Esophagus muscularis mucosa (tissue), 4 donors: Measurements from ENCODE around the gene MAGEA9. TPM values are rescaled to one million over a fixed set of nuclear protein-coding genes. Genes with fewer than 3 reads are reported as not detected.
"Not testable (repeated sequence)": the region's sequence is repeated elsewhere in the genome, so short reads cannot be mapped to it uniquely, and the experiment has no call there.

Experiments used
- DNase-seq: peaks from one replicate; pipeline ENCODE4 v3.0.0-alpha.2; 2017; ENCODE audit errors: extremely low spot score
- H3K27ac ChIP-seq, 4 donors: fragments of 200-600 bp; sonication (generic); replicated peaks in 1 of 4; 1 replicate in 3 of 4; 2 replicates in 1 of 4; pipeline ENCODE4 v1.5.1; 2016 to 2019; ENCODE audit warnings: mild to moderate bottlenecking in 1 of 4
- H3K27me3 ChIP-seq, 4 donors: fragments of 200-600 bp; sonication (generic); one replicate each; pipeline versions ENCODE4 v1.5.1 to v1.6.0; 2016 to 2019
- H3K36me3 ChIP-seq, 4 donors: fragments of 200-600 bp; sonication (generic); one replicate each; pipeline ENCODE4 v1.5.1; 2016 to 2019
- H3K4me1 ChIP-seq, 4 donors: fragments of 200-600 bp; sonication (generic); one replicate each; pipeline ENCODE4 v1.5.1; 2016 to 2019
- H3K4me3 ChIP-seq, 4 donors: fragments of 200-600 bp; sonication (generic); 1 replicate in 2 of 4; 2 replicates in 2 of 4; pipeline ENCODE4 v1.5.1; 2016 to 2019; ENCODE audit warnings: mild to moderate bottlenecking in 4 of 4, moderate library complexity in 1 of 4
- H3K9me3 ChIP-seq, 4 donors: fragments of 200-600 bp; sonication (generic); 1 replicate in 3 of 4; 2 replicates in 1 of 4; pipeline ENCODE4 v1.5.1; 2016 to 2019
- EP300 ChIP-seq: sonication (generic); formaldehyde crosslinking; IDR thresholded peaks from one replicate; pipeline ENCODE4 v1.6.1; 2017; ENCODE audit warnings: antibody characterized with exemption
- POLR2A ChIP-seq: fragments of 450-650 bp; IDR thresholded peaks from one replicate; pipeline ENCODE4 v1.6.1; 2017; ENCODE audit warnings: antibody characterized with exemption, moderate library complexity, mild to moderate bottlenecking, low read depth
- POLR2AphosphoS5 ChIP-seq, 2 donors: sonication (generic); formaldehyde crosslinking; IDR thresholded peaks; one replicate each; pipeline ENCODE4 v1.6.1; 2017; ENCODE audit warnings: antibody characterized with exemption in 2 of 2
- WGBS: methylation state at CpG from one replicate; pipeline ENCODE4 v1.1.5; 2018; 5-methylcytosine and 5-hydroxymethylcytosine counted together
- intact Hi-C: fragments of 100-400 bp; cut with DNase I; formaldehyde crosslinking; loops from one replicate; pipeline ENCODE4 v1.15.1; 2023
- total RNA-seq, 4 donors: library from RNA; depleted of rRNA; stranded (reverse); fragments of >200 nt; gene quantifications; one replicate each; pipeline versions ENCODE4 v1.1.0 to v1.2.1, GENCODE V29; 2016
- TF ChIP-seq, protein P1 (sequence below), 3 experiments: fragments of 200-600 bp in 2 of 3; fragments of 450-650 bp in 1 of 3; sonication (generic) in 2 of 3; IDR thresholded peaks; one replicate each; pipeline ENCODE4 v1.5.1; 2017 to 2019; ENCODE audit warnings: antibody characterized with exemption in 3 of 3, mild to moderate bottlenecking in 2 of 3, moderate library complexity in 1 of 3

MAGEA9 gene
- total RNA-seq, result not detected

DNA sequence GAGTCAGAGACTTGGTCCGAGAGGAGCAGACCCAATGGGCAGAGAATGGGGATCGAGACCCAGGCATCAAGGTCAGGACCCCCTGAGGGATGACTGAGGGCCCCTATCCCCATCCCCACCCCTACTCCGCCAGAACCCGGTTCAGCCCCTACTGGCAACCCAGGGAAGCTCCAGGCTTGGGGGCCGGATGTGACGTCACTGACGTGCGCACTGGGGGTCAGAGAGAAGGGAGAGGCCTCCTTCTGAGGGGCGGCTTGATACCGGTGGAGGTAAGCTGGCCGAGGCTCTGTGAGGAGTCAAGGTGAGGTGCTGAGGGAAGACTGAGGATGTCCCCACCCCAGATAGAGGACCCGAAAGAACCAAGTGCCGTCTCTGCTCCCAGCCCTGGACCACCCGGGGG lies at the start of gene MAGEA9:
Gene MAGEA9 (plus strand): TSS at position 204 of the 400 bp plus-strand sequence. CDS start 4,281 bp downstream, outside the sequence.
- intact Hi-C loops, H3K9me3 ChIP-seq, H3K4me1 ChIP-seq, H3K27me3 ChIP-seq, H3K27ac ChIP-seq, DNase-seq, H3K36me3 ChIP-seq, H3K4me3 ChIP-seq: not testable (repeated sequence)
- no CpG with 5 or more reads among the region's 14 CpGs for WGBS

- H3K4me1 ChIP-seq, H3K27ac ChIP-seq, H3K27me3 ChIP-seq, H3K36me3 ChIP-seq, H3K9me3 ChIP-seq, H3K4me3 ChIP-seq, DNase-seq, intact Hi-C loops: not testable (repeated sequence)
- no CpG with 5 or more reads among the region's 6 CpGs for WGBS
Measured at GRCh38 chrX:149742269-149742668, 39.5 kb upstream of the MAGEA9 start.

DNA sequence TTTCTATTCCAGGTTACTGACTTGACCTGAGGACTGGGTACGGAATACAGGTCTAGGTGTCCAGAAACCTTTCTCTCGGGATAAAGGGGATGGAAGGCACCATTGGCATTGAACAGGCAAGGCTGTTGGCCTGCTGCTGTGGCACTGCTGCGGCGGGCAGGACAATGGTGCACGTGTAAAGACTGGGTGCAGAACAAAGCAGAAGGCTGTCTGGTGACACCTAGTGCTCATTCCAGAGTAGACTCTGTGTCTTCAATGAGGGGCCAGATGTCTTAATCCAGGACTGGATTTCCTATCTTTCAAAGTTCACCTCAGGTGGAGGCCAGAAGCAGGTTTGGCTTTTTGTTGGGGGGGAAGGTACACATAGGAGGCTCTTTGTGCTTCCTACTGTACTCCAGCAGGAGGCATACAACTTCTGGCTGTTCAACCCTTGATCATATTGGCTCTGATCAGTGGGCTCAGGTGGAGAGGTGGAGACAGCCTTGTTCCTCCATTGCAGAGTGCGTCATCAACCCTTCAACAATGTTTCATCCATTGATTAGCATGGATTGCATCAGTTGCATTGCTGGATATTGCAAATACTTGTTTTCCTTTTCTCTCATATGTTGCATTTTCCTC lies 35.2 kb upstream of the MAGEA9 start:
- H3K4me1 ChIP-seq, H3K36me3 ChIP-seq, H3K27ac ChIP-seq, H3K9me3 ChIP-seq, intact Hi-C loops, DNase-seq, H3K27me3 ChIP-seq, H3K4me3 ChIP-seq: not testable (repeated sequence)
- no CpG with 5 or more reads among the region's 6 CpGs for WGBS

DNA sequence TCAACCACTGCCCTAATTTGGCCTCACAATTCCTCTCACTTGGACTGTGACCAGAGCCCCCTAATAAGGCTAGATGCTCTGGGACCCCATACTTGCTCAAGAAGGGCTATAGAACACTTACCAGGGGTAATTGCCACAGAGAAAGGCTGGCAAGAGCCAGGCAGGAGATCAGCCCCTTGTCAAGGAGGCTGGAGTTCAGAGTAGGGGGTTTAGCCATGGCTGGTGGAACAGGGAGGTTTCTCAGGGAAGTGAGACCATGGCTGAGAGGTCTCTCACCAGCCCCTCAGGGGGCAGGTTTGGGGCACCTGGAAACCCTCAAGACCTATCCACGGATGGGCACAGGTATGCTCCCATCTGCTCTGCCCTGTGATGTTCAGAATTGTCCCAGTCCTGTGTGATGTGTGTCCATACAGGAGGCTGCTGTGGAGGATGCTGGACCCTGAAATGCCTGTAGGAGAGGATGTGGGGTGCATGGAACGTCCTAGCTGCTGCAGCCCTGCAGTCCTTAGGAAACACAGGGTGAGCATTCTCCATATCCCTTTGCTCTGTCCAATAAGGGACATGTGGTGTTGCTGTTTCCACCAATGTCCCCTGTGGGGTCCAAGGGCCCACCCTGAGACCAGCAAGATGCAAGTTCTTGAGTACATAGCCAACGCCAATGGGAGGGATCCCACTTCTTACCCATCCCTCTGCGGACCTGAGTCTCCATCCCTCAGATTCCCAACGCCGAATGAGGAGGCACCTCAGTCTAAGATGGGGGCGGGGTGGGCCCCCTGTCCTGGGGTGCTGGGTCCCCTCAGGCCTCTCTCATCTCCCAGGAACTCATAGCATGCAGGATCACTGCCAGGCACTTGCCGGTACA lies 24.3 kb upstream of the MAGEA9 start:
- TF ChIP-seq, protein P1, sequence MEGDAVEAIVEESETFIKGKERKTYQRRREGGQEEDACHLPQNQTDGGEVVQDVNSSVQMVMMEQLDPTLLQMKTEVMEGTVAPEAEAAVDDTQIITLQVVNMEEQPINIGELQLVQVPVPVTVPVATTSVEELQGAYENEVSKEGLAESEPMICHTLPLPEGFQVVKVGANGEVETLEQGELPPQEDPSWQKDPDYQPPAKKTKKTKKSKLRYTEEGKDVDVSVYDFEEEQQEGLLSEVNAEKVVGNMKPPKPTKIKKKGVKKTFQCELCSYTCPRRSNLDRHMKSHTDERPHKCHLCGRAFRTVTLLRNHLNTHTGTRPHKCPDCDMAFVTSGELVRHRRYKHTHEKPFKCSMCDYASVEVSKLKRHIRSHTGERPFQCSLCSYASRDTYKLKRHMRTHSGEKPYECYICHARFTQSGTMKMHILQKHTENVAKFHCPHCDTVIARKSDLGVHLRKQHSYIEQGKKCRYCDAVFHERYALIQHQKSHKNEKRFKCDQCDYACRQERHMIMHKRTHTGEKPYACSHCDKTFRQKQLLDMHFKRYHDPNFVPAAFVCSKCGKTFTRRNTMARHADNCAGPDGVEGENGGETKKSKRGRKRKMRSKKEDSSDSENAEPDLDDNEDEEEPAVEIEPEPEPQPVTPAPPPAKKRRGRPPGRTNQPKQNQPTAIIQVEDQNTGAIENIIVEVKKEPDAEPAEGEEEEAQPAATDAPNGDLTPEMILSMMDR (IDR thresholded peaks at IDR 0.05), result no peak
- TF ChIP-seq POLR2AphosphoS5 (IDR thresholded peaks at IDR 0.05) (no peak), EP300 (no peak), POLR2A (no peak)
- 70% methylated on average over 5 of the region's 8 CpGs for WGBS
- H3K36me3 ChIP-seq, result no peaks in the 10 kb centered on the region
- H3K27me3 ChIP-seq, result peaks cover 0 to 15% (median 0%) of the 10 kb centered on the region in 4 donors
- no peak overlapping the region for H3K4me3 ChIP-seq
- no peak overlapping the region for H3K27ac ChIP-seq
- no peaks in the 10 kb centered on the region for H3K4me1 ChIP-seq
- intact Hi-C loops, result no loop called here
- no peak for DNase-seq
- no peaks in the 10 kb centered on the region for H3K9me3 ChIP-seq

DNA sequence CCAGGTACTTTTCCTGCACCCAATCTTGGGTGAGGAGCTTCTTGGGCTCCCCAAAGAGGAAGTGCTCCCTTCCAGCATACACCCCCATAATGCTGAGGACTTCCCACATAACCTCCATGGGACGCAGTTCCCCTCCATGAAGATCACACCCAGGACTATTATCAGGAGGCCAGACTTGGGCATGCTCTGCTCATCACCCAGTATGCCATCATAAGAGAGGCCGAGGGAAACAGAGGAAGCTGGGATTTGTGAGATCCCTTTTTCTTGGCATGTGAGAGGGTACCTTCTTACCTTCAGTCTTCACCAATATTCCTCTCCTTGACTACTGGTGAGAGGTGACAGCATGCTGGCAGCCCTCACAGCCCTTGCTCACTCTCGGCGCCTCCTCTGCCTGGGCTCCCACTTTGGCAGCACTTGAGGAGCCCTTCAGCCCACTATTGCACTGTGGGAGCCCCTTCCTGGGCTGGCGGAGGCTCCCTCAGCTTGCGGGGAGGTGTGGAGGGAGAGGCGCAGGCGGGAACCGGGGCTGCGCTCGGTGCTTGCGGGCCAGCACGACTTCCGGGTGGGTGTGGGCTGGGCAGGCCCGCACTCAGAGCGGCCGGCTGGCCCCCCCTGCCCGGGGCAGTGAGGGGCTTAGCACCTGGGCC lies 23.5 kb upstream of the MAGEA9 start:
- Histone ChIP-seq H3K36me3 (no peaks in the 10 kb centered on the region), H3K9me3 (no peaks in the 10 kb centered on the region), H3K27me3 (peaks cover 0 to 15% (median 0%) of the 10 kb centered on the region in 4 donors), H3K4me1 (no peaks in the 10 kb centered on the region), H3K4me3 (no peak overlapping the region), H3K27ac (no peak overlapping the region)
- DNase-seq, result no peak
- WGBS, result 66% methylated on average over 5 of the region's 18 CpGs
- TF ChIP-seq POLR2AphosphoS5 (IDR thresholded peaks at IDR 0.05) (no peak), EP300 (no peak), POLR2A (no peak)
- TF ChIP-seq, protein P1 (IDR thresholded peaks at IDR 0.05), result no peak
- intact Hi-C loops, result no loop called here

DNA sequence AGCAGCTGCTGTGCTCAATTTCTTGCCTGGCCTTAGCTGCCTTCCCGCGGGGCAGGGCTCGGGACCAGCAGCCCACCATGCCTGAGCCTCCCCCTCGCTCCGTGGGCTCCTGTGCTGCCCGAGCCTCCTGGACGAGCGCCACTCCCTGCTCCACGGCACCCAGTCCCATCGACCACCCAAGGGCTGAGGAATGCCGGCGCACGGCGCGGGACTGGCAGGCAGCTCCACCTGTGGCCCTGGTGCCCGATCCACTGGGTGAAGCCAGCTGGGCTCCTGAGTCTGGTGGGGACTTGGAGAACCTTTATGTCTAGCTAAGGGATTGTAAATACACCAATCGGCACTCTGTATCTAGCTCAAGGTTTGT lies 23.0 kb upstream of the MAGEA9 start:
- H3K9me3 ChIP-seq, H3K27ac ChIP-seq, intact Hi-C loops, DNase-seq, H3K4me1 ChIP-seq, H3K4me3 ChIP-seq, H3K36me3 ChIP-seq: not testable (repeated sequence)
- peaks cover 0 to 15% (median 0%) of the 10 kb centered on the region in 4 donors for H3K27me3 ChIP-seq
- WGBS, result 95% methylated on average over 14 of the region's 17 CpGs
